LNCaP clone FGC (cell line): ENCODE data around the gene JUN.

Experiments used
- DNase-seq: peaks from one replicate; pipeline ENCODE4 v3.0.0-alpha.2; 2011; ENCODE audit warnings: low read depth
- H3K4me3 ChIP-seq: 2 replicates; pipeline ENCODE4 v1.5.1; 2011; ENCODE audit warnings: mild to moderate bottlenecking, low read depth, low read length, control low read depth
- TF ChIP-seq, protein P1 (sequence below): IDR thresholded peaks from 2 replicates; pipeline ENCODE4 v1.5.1; 2012; ENCODE audit warnings: mild to moderate bottlenecking; ENCODE audit not compliant: control insufficient read depth, insufficient read depth; ENCODE audit errors: extremely low read depth

The JUN gene

DNA sequence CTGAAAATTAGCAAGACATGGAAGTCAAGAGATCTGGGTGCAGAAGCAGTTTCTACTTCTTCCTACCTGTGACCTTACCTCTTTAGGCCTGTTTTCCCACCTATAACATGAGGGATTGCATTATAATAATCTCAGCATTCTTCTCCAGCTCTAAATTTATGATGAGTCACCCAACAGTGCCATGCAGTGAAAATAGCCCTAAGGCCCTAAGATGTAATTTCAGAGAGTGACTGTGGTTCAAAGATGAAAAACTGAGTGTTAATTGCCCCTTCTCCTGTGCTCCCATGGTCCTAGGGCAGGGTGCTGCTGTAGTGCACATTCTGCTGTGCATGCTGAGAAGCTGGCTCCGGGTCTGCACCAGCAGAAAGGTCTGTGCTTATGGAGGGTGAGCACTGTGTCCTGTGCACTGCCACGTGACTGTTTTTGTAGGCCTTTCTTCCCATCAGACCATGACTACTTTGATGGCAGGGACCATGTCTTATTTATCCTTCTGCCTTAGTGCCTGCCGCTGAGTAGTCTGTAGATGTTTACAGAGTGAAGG is 29.7 kb downstream of the JUN start:
- H3K4me3 ChIP-seq = no peak overlapping the region
- DNase-seq = no peak
- TF ChIP-seq, protein P1, sequence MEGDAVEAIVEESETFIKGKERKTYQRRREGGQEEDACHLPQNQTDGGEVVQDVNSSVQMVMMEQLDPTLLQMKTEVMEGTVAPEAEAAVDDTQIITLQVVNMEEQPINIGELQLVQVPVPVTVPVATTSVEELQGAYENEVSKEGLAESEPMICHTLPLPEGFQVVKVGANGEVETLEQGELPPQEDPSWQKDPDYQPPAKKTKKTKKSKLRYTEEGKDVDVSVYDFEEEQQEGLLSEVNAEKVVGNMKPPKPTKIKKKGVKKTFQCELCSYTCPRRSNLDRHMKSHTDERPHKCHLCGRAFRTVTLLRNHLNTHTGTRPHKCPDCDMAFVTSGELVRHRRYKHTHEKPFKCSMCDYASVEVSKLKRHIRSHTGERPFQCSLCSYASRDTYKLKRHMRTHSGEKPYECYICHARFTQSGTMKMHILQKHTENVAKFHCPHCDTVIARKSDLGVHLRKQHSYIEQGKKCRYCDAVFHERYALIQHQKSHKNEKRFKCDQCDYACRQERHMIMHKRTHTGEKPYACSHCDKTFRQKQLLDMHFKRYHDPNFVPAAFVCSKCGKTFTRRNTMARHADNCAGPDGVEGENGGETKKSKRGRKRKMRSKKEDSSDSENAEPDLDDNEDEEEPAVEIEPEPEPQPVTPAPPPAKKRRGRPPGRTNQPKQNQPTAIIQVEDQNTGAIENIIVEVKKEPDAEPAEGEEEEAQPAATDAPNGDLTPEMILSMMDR = no peak

DNA sequence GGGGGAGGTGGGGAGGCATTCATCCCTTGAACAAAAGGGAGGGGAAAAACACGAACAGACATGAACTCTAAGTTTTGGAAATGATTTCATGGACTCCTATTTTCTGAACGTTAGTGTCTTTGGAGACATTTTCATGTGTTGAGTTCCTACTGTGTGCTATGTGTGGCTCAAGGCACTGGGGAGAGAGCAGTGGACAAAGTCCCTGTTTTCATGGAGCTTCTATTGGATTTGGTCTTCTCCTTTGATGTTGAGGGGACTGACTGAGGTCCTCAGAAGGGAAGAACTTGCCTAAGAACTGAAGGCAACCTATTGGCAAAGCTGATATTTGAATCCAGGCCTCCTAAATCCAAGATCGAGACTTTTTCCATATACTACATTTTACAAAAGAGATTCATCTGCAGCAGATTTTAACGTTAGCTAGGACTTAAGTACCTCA is 30.4 kb downstream of the JUN start:
- TF ChIP-seq, protein P1 = no peak
- no peak overlapping the region for H3K4me3 ChIP-seq
- DNase-seq = no peak

DNA sequence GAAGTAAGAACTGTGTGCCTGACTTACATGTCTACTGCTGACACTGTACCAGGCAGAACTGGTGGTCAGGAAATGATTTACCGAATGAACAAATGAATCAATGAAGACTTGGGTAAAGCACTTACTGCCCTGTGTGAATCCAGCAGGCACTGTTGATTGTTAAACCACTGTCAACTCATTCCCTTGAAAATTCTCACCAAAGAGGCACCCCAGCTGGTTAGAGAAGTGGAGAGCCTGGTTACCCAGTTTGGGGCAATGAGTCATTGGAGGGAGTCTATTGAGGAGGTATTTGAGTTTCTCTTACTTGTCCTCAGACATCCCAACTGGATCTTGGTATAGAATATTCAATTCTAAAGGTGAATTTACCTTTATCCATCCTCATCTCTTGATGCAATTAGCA is 34.2 kb downstream of the JUN start:
- DNase-seq = no peak
- H3K4me3 ChIP-seq = no peak overlapping the region
- TF ChIP-seq, protein P1 = no peak

DNA sequence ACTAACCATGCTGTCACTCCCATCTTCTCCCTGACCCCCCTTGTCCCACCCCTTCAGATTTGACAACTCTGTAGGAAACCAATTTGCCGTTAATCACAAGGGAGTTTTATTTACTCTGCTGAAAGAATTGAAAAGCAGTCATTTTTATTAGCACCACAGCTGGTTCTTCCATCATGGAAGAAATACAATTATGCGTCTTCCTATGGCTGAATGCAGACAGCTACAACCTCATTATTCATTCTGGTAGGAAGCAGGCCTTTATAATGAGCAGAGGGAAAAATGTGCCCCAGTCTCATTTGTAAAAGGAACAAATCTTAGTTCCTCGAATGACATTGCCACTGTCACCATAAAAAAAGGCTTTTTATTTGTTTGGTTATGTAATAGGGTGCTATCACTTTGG is 35.2 kb downstream of the JUN start:
- H3K4me3 ChIP-seq = no peak overlapping the region
- no peak for DNase-seq
- TF ChIP-seq, protein P1 = no peak

DNA sequence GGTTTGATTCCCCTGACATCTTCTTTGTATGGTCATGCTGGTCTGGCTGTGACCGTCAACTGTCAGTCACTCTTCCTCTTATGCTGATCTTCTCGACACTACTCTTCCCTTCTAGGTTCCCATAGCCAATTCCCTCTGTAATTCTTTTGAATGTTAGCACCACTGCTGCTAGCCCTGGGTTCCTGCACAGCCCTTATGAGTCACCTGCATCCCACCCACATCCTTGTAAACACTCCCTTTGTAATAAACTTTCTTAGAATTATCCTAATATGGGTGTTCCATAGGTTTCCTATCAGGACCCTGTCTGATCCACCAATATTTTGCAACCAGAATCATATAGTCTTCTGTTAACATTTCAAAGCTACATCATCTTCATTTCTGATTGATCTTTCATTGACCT is 37.1 kb downstream of the JUN start:
- TF ChIP-seq, protein P1 = no peak
- DNase-seq = no peak
- H3K4me3 ChIP-seq = no peak overlapping the region

DNA sequence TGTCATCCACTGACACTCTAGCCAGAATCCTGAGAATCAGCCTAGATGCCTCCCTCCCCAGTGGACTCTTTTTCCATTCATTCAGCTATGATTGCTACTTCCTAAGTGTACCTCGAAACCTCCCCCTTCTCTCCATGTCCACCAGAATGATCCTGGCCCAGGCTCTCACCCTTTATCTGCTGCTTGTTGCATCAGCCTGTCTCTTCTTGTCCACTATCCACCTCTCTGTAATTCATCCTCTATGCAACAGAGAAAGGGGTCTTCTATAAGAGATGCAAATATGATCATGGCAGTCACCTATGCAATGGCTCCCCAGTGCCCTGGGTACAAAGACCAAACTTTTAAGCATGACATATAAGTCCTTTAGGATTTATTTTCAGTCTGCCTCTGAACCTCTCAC is 37.7 kb downstream of the JUN start:
- TF ChIP-seq, protein P1 = no peak
- no peak overlapping the region for H3K4me3 ChIP-seq
- DNase-seq = no peak

DNA sequence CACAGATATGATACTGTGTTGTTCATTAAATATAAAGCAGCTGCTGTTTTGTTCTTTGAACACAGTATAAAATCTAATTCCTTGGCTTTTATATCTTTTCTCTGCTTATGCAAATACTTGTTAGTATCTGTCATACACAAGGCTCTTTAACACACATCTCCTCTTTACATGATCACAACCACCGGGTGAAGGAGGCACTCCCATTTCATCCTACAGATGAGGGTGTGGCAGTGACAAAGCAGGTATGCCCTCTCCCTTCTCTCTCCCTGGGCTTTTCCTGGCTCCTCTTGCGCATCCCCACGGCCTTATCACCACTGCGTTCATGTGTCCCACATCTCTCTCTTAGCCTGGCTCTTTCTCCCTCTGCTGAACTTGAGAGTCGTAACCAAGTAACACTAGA is 38.2 kb downstream of the JUN start:
- no peak for DNase-seq

More for the DNA sequence above, 38.2 kb downstream of the JUN start:
- TF ChIP-seq, protein P1 = no peak
- H3K4me3 ChIP-seq = no peak overlapping the region
